HL-60 (cell line): Measurements from ENCODE around the gene SMIM3.

Source experiments
- DNase-seq, 2 experiments: peaks; one replicate each; pipeline ENCODE4 v3.0.0-alpha.2; 2010 to 2020; ENCODE audit warnings: low read depth in 1 of 2, low spot score in 1 of 2
- H3K27ac ChIP-seq: fragments of 250-450 bp; sonication (Bioruptor Pico); replicated peaks from 2 replicates; pipeline ENCODE4 v1.5.1; 2020; ENCODE audit warnings: mild to moderate bottlenecking, moderate library complexity
- H3K27me3 ChIP-seq: fragments of 250-450 bp; sonication (Bioruptor Pico); 2 replicates; pipeline ENCODE4 v1.5.1; 2021; ENCODE audit warnings: mild to moderate bottlenecking, moderate library complexity; ENCODE audit not compliant: insufficient read depth, poor library complexity, severe bottlenecking
- H3K4me3 ChIP-seq: replicated peaks from 2 replicates; pipeline ENCODE4 v1.5.1; 2011; ENCODE audit warnings: mild to moderate bottlenecking, control low read depth, low read length; ENCODE audit not compliant: insufficient read depth
- CTCF ChIP-seq: IDR thresholded peaks from one replicate; pipeline ENCODE4 v1.5.1; 2011; ENCODE audit warnings: low read length, control low read depth, inconsistent platforms; ENCODE audit not compliant: insufficient read depth
- GABPA ChIP-seq: IDR thresholded peaks from 2 replicates; pipeline ENCODE4 v1.6.1; 2012; ENCODE audit warnings: low read depth
- POLR2AphosphoS5 ChIP-seq: IDR thresholded peaks from 2 replicates; pipeline ENCODE4 v1.6.1; 2012; ENCODE audit warnings: low read depth
- REST ChIP-seq: IDR thresholded peaks from 2 replicates; pipeline ENCODE4 v1.6.1; 2012; ENCODE audit warnings: low read depth; ENCODE audit not compliant: insufficient replicate concordance
- SPI1 ChIP-seq: IDR thresholded peaks from 2 replicates; pipeline ENCODE4 v1.6.1; 2012; ENCODE audit warnings: low read depth, mild to moderate bottlenecking, borderline replicate concordance

SMIM3 gene

DNA sequence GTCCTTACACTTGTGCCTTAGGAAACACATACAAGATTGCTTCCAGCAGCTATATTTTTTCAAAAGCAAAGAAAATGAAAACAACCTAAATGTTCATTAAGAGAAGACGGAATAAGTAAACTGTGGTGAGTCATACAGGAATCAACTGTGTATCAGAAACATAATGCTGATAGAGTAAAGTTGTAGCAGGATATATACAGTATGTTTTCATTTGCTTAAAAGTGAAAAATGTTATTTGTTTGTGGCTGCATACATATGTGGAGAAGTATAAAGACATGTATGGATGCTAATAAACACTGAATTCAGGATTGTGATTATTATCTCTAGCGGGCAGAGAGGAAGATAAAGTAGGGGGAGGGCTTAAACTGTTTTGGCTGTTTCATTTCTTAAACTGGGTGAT is 28.1 kb upstream of the SMIM3 start:
- H3K27me3 ChIP-seq, result no peaks in the 10 kb centered on the region
- no peak overlapping the region for H3K27ac ChIP-seq
- DNase-seq, result no peak
- TF ChIP-seq SPI1 (no peak), POLR2AphosphoS5 (no peak), CTCF (no peak), GABPA (no peak), REST (no peak)
- H3K4me3 ChIP-seq, result no peak overlapping the region

GRCh38 chr5:150751096-150751891 is 27.3 kb upstream of the SMIM3 start:
- H3K4me3 ChIP-seq, result no peak overlapping the region
- no peak for DNase-seq
- H3K27me3 ChIP-seq, result no peaks in the 10 kb centered on the region
- TF ChIP-seq GABPA, result no peak
- TF ChIP-seq REST, result no peak
- TF ChIP-seq SPI1, result no peak
- no peak for TF ChIP-seq CTCF
- TF ChIP-seq POLR2AphosphoS5, result no peak
- no peak overlapping the region for H3K27ac ChIP-seq

GRCh38 chr5:150753463-150753862 is 25.1 kb upstream of the SMIM3 start:
- H3K27ac ChIP-seq, result no peak overlapping the region
- no peaks in the 10 kb centered on the region for H3K27me3 ChIP-seq
- H3K4me3 ChIP-seq, result no peak overlapping the region
- DNase-seq, result no peak
- TF ChIP-seq GABPA (no peak), SPI1 (no peak), POLR2AphosphoS5 (no peak), CTCF (no peak), REST (no peak)
